K562 (cell line): ENCODE data around the gene GPATCH3. TPM values are rescaled to one million over a fixed set of nuclear protein-coding genes. Genes with fewer than 3 reads are reported as not detected.
A peak's percentile ranks its signal among the peaks of the same experiment; 100 is the strongest.

Experiments used
- ATF4 ChIP-seq: fragments of 450-650 bp; formaldehyde crosslinking; IDR thresholded peaks from 2 replicates; pipeline ENCODE4 v1.4.0; 2022; ENCODE audit warnings: mild to moderate bottlenecking, moderate library complexity
- CBFA2T2 ChIP-seq: fragments of 450-650 bp; conservative IDR thresholded peaks from 2 replicates; pipeline ENCODE4 v1.6.1; 2017; ENCODE audit warnings: mild to moderate bottlenecking
- CBFB ChIP-seq: sonication (generic); formaldehyde crosslinking; IDR thresholded peaks from 2 replicates; pipeline ENCODE4 v1.4.0; 2020; ENCODE audit warnings: mild to moderate bottlenecking, missing genetic modification reagents
- EGR1 ChIP-seq: fragments of 450-650 bp; conservative IDR thresholded peaks from 2 replicates; pipeline ENCODE4 v1.6.1; 2017; ENCODE audit warnings: mild to moderate bottlenecking
- EWSR1 ChIP-seq: fragments of 450-650 bp; IDR thresholded peaks from 2 replicates; pipeline ENCODE4 v1.6.1; 2018; ENCODE audit warnings: borderline replicate concordance, mild to moderate bottlenecking, low read depth, moderate library complexity; ENCODE audit not compliant: partially characterized antibody
- IRF2 ChIP-seq: sonication (generic); formaldehyde crosslinking; IDR thresholded peaks from 2 replicates; pipeline ENCODE4 v1.8.1; 2022; ENCODE audit warnings: mild to moderate bottlenecking, missing genetic modification reagents
- LCOR ChIP-seq: sonication (generic); formaldehyde crosslinking; IDR thresholded peaks from 2 replicates; pipeline ENCODE4 v1.8.0; 2022; ENCODE audit warnings: mild to moderate bottlenecking, missing genetic modification reagents
- MCM7 ChIP-seq, 2 experiments: fragments of 450-650 bp; IDR thresholded peaks; 2 replicates each; pipeline ENCODE4 v1.6.1; 2016 to 2018
- NR2C2 ChIP-seq, 2 experiments: fragments of 200-800 bp in 1 of 2; sonication (Bioruptor generic) in 1 of 2; sonication (generic) in 1 of 2; formaldehyde crosslinking in 1 of 2; IDR thresholded peaks; 2 replicates each; pipeline versions ENCODE4 v1.6.1 to v1.8.0; 2016 to 2022; ENCODE audit warnings: mild to moderate bottlenecking in 1 of 2, missing compliant biosample characterization in 1 of 2, missing genetic modification characterization in 1 of 2, missing genetic modification reagents in 1 of 2
- PURB ChIP-seq: sonication (generic); formaldehyde crosslinking; IDR thresholded peaks from 2 replicates; pipeline ENCODE4 v1.9.0; 2021; ENCODE audit warnings: low read depth, mild to moderate bottlenecking, missing genetic modification reagents
- SMAD1 ChIP-seq: fragments of 150-350 bp; IDR thresholded peaks from 2 replicates; pipeline ENCODE4 v1.6.1; 2014; ENCODE audit warnings: low read length, low read depth; ENCODE audit not compliant: partially characterized antibody
- SREBF2 ChIP-seq: sonication (generic); formaldehyde crosslinking; IDR thresholded peaks from 2 replicates; pipeline ENCODE4 v1.4.0; 2020; ENCODE audit warnings: mild to moderate bottlenecking, missing genetic modification reagents
- TCF15 ChIP-seq: fragments of 250-450 bp; sonication (Bioruptor Pico); IDR thresholded peaks from 2 replicates; pipeline ENCODE4 v1.8.0; 2022; ENCODE audit warnings: moderate library complexity, mild to moderate bottlenecking, inconsistent platforms
- THAP7 ChIP-seq: fragments of 250-450 bp; sonication (Bioruptor Pico); IDR thresholded peaks from 2 replicates; pipeline ENCODE4 v1.5.0; 2021
- YY1 ChIP-seq, 3 experiments: IDR thresholded peaks; 2 replicates each; pipeline ENCODE4 v1.6.1; 2011; ENCODE audit warnings: low read length in 2 of 3, mild to moderate bottlenecking in 2 of 3, moderate library complexity in 2 of 3, borderline replicate concordance in 1 of 3, control low read depth in 1 of 3, low read depth in 1 of 3; ENCODE audit not compliant: insufficient read depth in 3 of 3, insufficient replicate concordance in 2 of 3, control insufficient read depth in 1 of 3, insufficient read length in 1 of 3; ENCODE audit errors: extremely low read depth in 1 of 3
- ZBED1 ChIP-seq: IDR thresholded peaks from 2 replicates; pipeline ENCODE4 v1.6.1; 2014
- ZBTB17 ChIP-seq: fragments of 450-650 bp; formaldehyde crosslinking; IDR thresholded peaks from 2 replicates; pipeline ENCODE4 v1.4.0; 2020; ENCODE audit warnings: mild to moderate bottlenecking
- ZBTB9 ChIP-seq: fragments of 450-650 bp; formaldehyde crosslinking; IDR thresholded peaks from 2 replicates; pipeline ENCODE4 v1.4.0; 2020; ENCODE audit warnings: mild to moderate bottlenecking, moderate library complexity
- ZKSCAN8 ChIP-seq: fragments of 200-800 bp; sonication (Bioruptor generic); IDR thresholded peaks from 2 replicates; pipeline ENCODE4 v1.6.1; 2016; ENCODE audit warnings: missing genetic modification characterization, missing compliant biosample characterization
- ZNF511 ChIP-seq: sonication (generic); formaldehyde crosslinking; IDR thresholded peaks from 2 replicates; pipeline ENCODE4 v1.8.0; 2022; ENCODE audit warnings: mild to moderate bottlenecking, missing genetic modification reagents
- ZSCAN29 ChIP-seq: fragments of 450-650 bp; IDR thresholded peaks from 2 replicates; pipeline ENCODE4 v1.6.1; 2017
- polyA plus RNA-seq, 8 experiments: library from polyadenylated mRNA; depleted of rRNA in 4 of 8; stranded (reverse) in 5 of 8; unstranded in 3 of 8; fragments of >200 nt; fragmentation: Nextera tagmentation in 2 of 8; fragmentation: Illumina TruSeq in 1 of 8; extraction: Ambion mirVana in 2 of 8; extraction: Trizol in 1 of 8; gene quantifications; 2 replicates each; pipeline versions ENCODE4 v1.2.1 to v1.2.3, GENCODE V29; 2011 to 2014; ENCODE audit warnings: inconsistent platforms in 1 of 8, missing spikeins in 1 of 8
- total RNA-seq, 7 experiments: library from RNA; depleted of rRNA in 6 of 7; stranded (reverse); fragments of >200 nt in 6 of 7; fragmentation: Illumina TruSeq in 2 of 7; extraction: Trizol in 2 of 7; gene quantifications; 2 replicates each; pipeline versions ENCODE4 v1.2.1 to v1.2.3, GENCODE V29; 2011 to 2021; ENCODE audit warnings: low replicate concordance in 1 of 7

The GPATCH3 gene
- total and polyA plus RNA-seq, 9 of the 15 experiments (the other 6 are each of a cell fraction or from before 2014, with no cell fraction given): 1.6 to 23.0 (median 13.3) TPM

- peak; percentile 69 for TF ChIP-seq ZBTB17 (CRISPR knock-in tag)
- no peak for TF ChIP-seq CBFB (CRISPR knock-in tag)
- TF ChIP-seq ZBED1: peak; percentile 90; the same call in 1 of the 2 replicates
- TF ChIP-seq MCM7 (IDR thresholded peaks at IDR 0.05): no peak
- TF ChIP-seq SREBF2 (CRISPR knock-in tag): no peak
- peak; percentile 74 for TF ChIP-seq ZNF511
- peak; percentile 65 for TF ChIP-seq LCOR
- peak; percentile 51; the same call in 1 of the 2 replicates for TF ChIP-seq IRF2 (CRISPR knock-in tag)
- peak; percentile 76; the same call in 1 of the 2 replicates for TF ChIP-seq ZBTB9 (CRISPR knock-in tag)
- TF ChIP-seq ZSCAN29: no peak
- TF ChIP-seq THAP7 (CRISPR knock-in tag): peak; percentile 75; the same call in 1 of the 2 replicates
- TF ChIP-seq PURB (CRISPR knock-in tag): no peak
- no peak for TF ChIP-seq TCF15
- no peak for TF ChIP-seq CBFA2T2
- TF ChIP-seq EGR1: peak; percentile 51; the same call in 1 of the 2 replicates
- TF ChIP-seq EWSR1: no peak
- no peak for TF ChIP-seq ATF4 (CRISPR knock-in tag)
- peak; percentile 55 for TF ChIP-seq SMAD1
- TF ChIP-seq NR2C2 (CRISPR knock-in tag; IDR thresholded peaks at IDR 0.05): peak; percentile 65; the same call in 1 of the 2 replicates
- peak; percentile 64; the same call in 1 of the 2 replicates for TF ChIP-seq NR2C2 (tag; IDR thresholded peaks at IDR 0.05)
- peak in 1 of 3 experiments; percentile 26 for TF ChIP-seq YY1 (IDR thresholded peaks at IDR 0.05; ENCODE audit: borderline replicate concordance in 1 of 3, control insufficient read depth in 1 of 3, extremely low read depth in 1 of 3, insufficient read depth in 3 of 3, insufficient read length in 1 of 3, insufficient replicate concordance in 2 of 3, low read depth in 1 of 3, low read length in 2 of 3)
- no peak for TF ChIP-seq ZKSCAN8 (CRISPR knock-in tag)
These were observed 10.5 kb downstream of the GPATCH3 start, which contains the start of gene GPN2 (continued) for GRCh38 chr1:26889551-26890466.
